Skeletal muscle tissue (tissue), 4 donors: Measurements from ENCODE around the gene ADAMTS14. TPM values are rescaled to one million over a fixed set of nuclear protein-coding genes. Genes with fewer than 3 reads are reported as not detected.

Experiments used
- H3K27ac ChIP-seq: one replicate; pipeline ENCODE4 v1.7.0; 2013; ENCODE audit warnings: mild to moderate bottlenecking, low read depth, low read length, inconsistent platforms
- H3K27me3 ChIP-seq, 3 donors: one replicate each; pipeline ENCODE4 v1.7.0; 2013; ENCODE audit warnings: low read length in 3 of 3; ENCODE audit not compliant: control insufficient read depth in 3 of 3, insufficient read depth in 3 of 3
- H3K36me3 ChIP-seq, 3 donors: one replicate each; pipeline ENCODE4 v1.7.0; 2013; ENCODE audit warnings: low read length in 3 of 3; ENCODE audit not compliant: control insufficient read depth in 3 of 3, insufficient read depth in 3 of 3
- H3K4me1 ChIP-seq, 3 donors: one replicate each; pipeline ENCODE4 v1.7.0; 2013; ENCODE audit warnings: low read length in 3 of 3, mild to moderate bottlenecking in 3 of 3; ENCODE audit not compliant: control insufficient read depth in 3 of 3, insufficient read depth in 3 of 3
- H3K4me3 ChIP-seq, 3 donors: one replicate each; pipeline ENCODE4 v1.7.0; 2013; ENCODE audit warnings: low read length in 3 of 3
- H3K9ac ChIP-seq, 3 donors: one replicate each; pipeline ENCODE4 v1.7.0; 2013; ENCODE audit warnings: low read length in 3 of 3, mild to moderate bottlenecking in 3 of 3, moderate library complexity in 2 of 3, low read depth in 1 of 3
- H3K9me3 ChIP-seq, 3 donors: one replicate each; pipeline ENCODE4 v1.7.0; 2013; ENCODE audit warnings: low read length in 3 of 3; ENCODE audit not compliant: control insufficient read depth in 3 of 3
- total RNA-seq: library from RNA; depleted of rRNA; stranded (reverse); fragments of >200 nt; gene quantifications from one replicate; pipeline ENCODE4 v1.2.3, GENCODE V29; 2014
- donor health status: Osteomylitis.

The ADAMTS14 gene
- total RNA-seq, 1 donor from 2014 or later, result 5.7 TPM

GRCh38 chr10:70738006-70738760, 65.9 kb downstream of the ADAMTS14 start:
- H3K36me3 ChIP-seq, result no peaks in the 10 kb centered on the region

GRCh38 chr10:70738761-70739121, 66.4 kb downstream of the ADAMTS14 start:
- no peaks in the 10 kb centered on the region for H3K9me3 ChIP-seq
- H3K9ac ChIP-seq, result no peak overlapping the region
- H3K4me3 ChIP-seq, result no peak overlapping the region
- no peak overlapping the region for H3K27ac ChIP-seq
- H3K27me3 ChIP-seq, result no peaks in the 10 kb centered on the region
- peaks cover 10 to 19% (median 16%) of the 10 kb centered on the region in 3 donors for H3K4me1 ChIP-seq
- no peaks in the 10 kb centered on the region for H3K36me3 ChIP-seq

More at GRCh38 chr10:70738006-70738760, 65.9 kb downstream of the ADAMTS14 start:
- Histone ChIP-seq H3K4me1 (peaks cover 6 to 19% (median 12%) of the 10 kb centered on the region in 3 donors), H3K9ac (no peak overlapping the region), H3K27me3 (no peaks in the 10 kb centered on the region), H3K27ac (no peak overlapping the region), H3K9me3 (no peaks in the 10 kb centered on the region), H3K4me3 (no peak overlapping the region)

- H3K27ac ChIP-seq, result no peak overlapping the region
- no peaks in the 10 kb centered on the region for H3K27me3 ChIP-seq
- no peaks in the 10 kb centered on the region for H3K36me3 ChIP-seq
- H3K9me3 ChIP-seq, result peaks cover 0 to 2% (median 0%) of the 10 kb centered on the region in 3 donors
- no peak overlapping the region for H3K9ac ChIP-seq
- peaks cover 10 to 19% (median 16%) of the 10 kb centered on the region in 3 donors for H3K4me1 ChIP-seq
- H3K4me3 ChIP-seq, result no peak overlapping the region
Observed at GRCh38 chr10:70740406-70741288, 68.3 kb downstream of the ADAMTS14 start.

GRCh38 chr10:70742537-70743429, 70.5 kb downstream of the ADAMTS14 start:
- H3K4me1 ChIP-seq, result peaks cover 24 to 30% (median 25%) of the 10 kb centered on the region in 3 donors
- no peak overlapping the region for H3K4me3 ChIP-seq
- peaks cover 0 to 2% (median 0%) of the 10 kb centered on the region in 3 donors for H3K9me3 ChIP-seq
- no peak overlapping the region for H3K9ac ChIP-seq
- peak overlapping the region; percentile 36 for H3K27ac ChIP-seq
- no peaks in the 10 kb centered on the region for H3K36me3 ChIP-seq
- no peaks in the 10 kb centered on the region for H3K27me3 ChIP-seq

- H3K4me3 ChIP-seq, result no peak overlapping the region
- peaks cover 24 to 30% (median 25%) of the 10 kb centered on the region in 3 donors for H3K4me1 ChIP-seq
- H3K27ac ChIP-seq, result no peak overlapping the region
- H3K9ac ChIP-seq, result no peak overlapping the region
- H3K9me3 ChIP-seq, result peaks cover 0 to 2% (median 0%) of the 10 kb centered on the region in 3 donors
- H3K27me3 ChIP-seq, result no peaks in the 10 kb centered on the region
- no peaks in the 10 kb centered on the region for H3K36me3 ChIP-seq
Observed at GRCh38 chr10:70743430-70743788, 71.1 kb downstream of the ADAMTS14 start.

- no peak overlapping the region for H3K27ac ChIP-seq
- H3K4me3 ChIP-seq, result no peak overlapping the region
- H3K9me3 ChIP-seq, result peaks cover 0 to 2% (median 0%) of the 10 kb centered on the region in 3 donors
- H3K4me1 ChIP-seq, result peaks cover 24 to 30% (median 25%) of the 10 kb centered on the region in 3 donors
- no peaks in the 10 kb centered on the region for H3K36me3 ChIP-seq
- H3K9ac ChIP-seq, result no peak overlapping the region
- no peaks in the 10 kb centered on the region for H3K27me3 ChIP-seq
Observed at GRCh38 chr10:70743879-70744278, 71.6 kb downstream of the ADAMTS14 start.

GRCh38 chr10:70744617-70745143, 72.4 kb downstream of the ADAMTS14 start:
- Histone ChIP-seq H3K27ac (no peak overlapping the region), H3K4me3 (no peak overlapping the region), H3K9ac (no peak overlapping the region), H3K4me1 (peaks cover 24 to 30% (median 25%) of the 10 kb centered on the region in 3 donors), H3K36me3 (no peaks in the 10 kb centered on the region), H3K27me3 (no peaks in the 10 kb centered on the region), H3K9me3 (peaks cover 0 to 2% (median 0%) of the 10 kb centered on the region in 3 donors)

- Histone ChIP-seq H3K4me1 (peaks cover 24 to 30% (median 25%) of the 10 kb centered on the region in 3 donors), H3K9ac (no peak overlapping the region), H3K4me3 (no peak overlapping the region), H3K27ac (no peak overlapping the region), H3K9me3 (peaks cover 0 to 2% (median 0%) of the 10 kb centered on the region in 3 donors), H3K27me3 (no peaks in the 10 kb centered on the region), H3K36me3 (no peaks in the 10 kb centered on the region)
Observed at GRCh38 chr10:70745555-70745954, 73.2 kb downstream of the ADAMTS14 start.

- Histone ChIP-seq H3K4me3 (no peak overlapping the region), H3K27me3 (no peaks in the 10 kb centered on the region), H3K9ac (no peak overlapping the region), H3K36me3 (no peaks in the 10 kb centered on the region), H3K4me1 (peaks cover 13 to 24% (median 24%) of the 10 kb centered on the region in 3 donors), H3K27ac (no peak overlapping the region), H3K9me3 (peaks cover 0 to 2% (median 0%) of the 10 kb centered on the region in 3 donors)
Observed at GRCh38 chr10:70747192-70747965, 75.1 kb downstream of the ADAMTS14 start.
